Loucy (cell line): ENCODE results near the gene GRIP2.
A peak's percentile ranks its signal among the peaks of the same experiment; 100 is the strongest.

Experiments used
- H2AFZ ChIP-seq: fragments of 200-600 bp; sonication (generic); 2 replicates; pipeline ENCODE4 v1.6.0; 2016; ENCODE audit warnings: antibody characterized with exemption, mild to moderate bottlenecking, low read length, moderate library complexity
- H3F3A ChIP-seq: fragments of 200-600 bp; 2 replicates; pipeline ENCODE4 v1.6.0; 2016; ENCODE audit warnings: antibody characterized with exemption, low read depth, mild to moderate bottlenecking
- H3K27me3 ChIP-seq: fragments of 200-600 bp; sonication (generic); 2 replicates; pipeline ENCODE4 v1.6.1; 2014; ENCODE audit warnings: low read length, mild to moderate bottlenecking; ENCODE audit not compliant: insufficient read depth, poor library complexity, severe bottlenecking
- H3K36me3 ChIP-seq: fragments of 200-600 bp; sonication (generic); 2 replicates; pipeline ENCODE4 v1.6.1; 2016; ENCODE audit warnings: low read length; ENCODE audit not compliant: insufficient read depth
- H3K4me1 ChIP-seq: fragments of 200-600 bp; sonication (generic); 2 replicates; pipeline ENCODE4 v1.5.1; 2014; ENCODE audit warnings: low read length, mild to moderate bottlenecking; ENCODE audit not compliant: insufficient read depth, poor library complexity, severe bottlenecking
- H3K4me2 ChIP-seq: fragments of 200-600 bp; sonication (generic); 2 replicates; pipeline ENCODE4 v1.6.0; 2014; ENCODE audit warnings: antibody characterized with exemption, low read length, low read depth, mild to moderate bottlenecking; ENCODE audit not compliant: poor library complexity, severe bottlenecking
- H3K4me3 ChIP-seq: fragments of 200-600 bp; sonication (generic); 2 replicates; pipeline ENCODE4 v1.5.1; 2014; ENCODE audit warnings: low read length, mild to moderate bottlenecking, mixed read lengths; ENCODE audit not compliant: poor library complexity, severe bottlenecking
- H3K79me2 ChIP-seq: fragments of 200-600 bp; sonication (generic); 2 replicates; pipeline ENCODE4 v1.6.1; 2014; ENCODE audit warnings: low read length; ENCODE audit not compliant: insufficient read depth
- H3K9ac ChIP-seq: fragments of 200-600 bp; sonication (generic); 2 replicates; pipeline ENCODE4 v1.6.0; 2014; ENCODE audit warnings: mild to moderate bottlenecking, low read depth, low read length, moderate library complexity; ENCODE audit not compliant: poor library complexity, severe bottlenecking
- H3K9me2 ChIP-seq: fragments of 200-600 bp; sonication (generic); replicated peaks from 2 replicates; pipeline ENCODE4 v1.6.1; 2016; ENCODE audit warnings: low read depth, low read length, mixed read lengths
- H3K9me3 ChIP-seq: fragments of 200-600 bp; sonication (generic); 2 replicates; pipeline ENCODE4 v1.6.1; 2014; ENCODE audit warnings: mild to moderate bottlenecking, antibody characterized with exemption, low read length, low read depth; ENCODE audit not compliant: insufficient read depth
- H4K20me1 ChIP-seq: fragments of 200-600 bp; sonication (generic); 2 replicates; pipeline ENCODE4 v1.6.0; 2014; ENCODE audit warnings: antibody characterized with exemption, low read length, mild to moderate bottlenecking; ENCODE audit not compliant: insufficient read depth, poor library complexity, severe bottlenecking
- CTCF ChIP-seq: fragments of 200-600 bp; sonication (generic); conservative IDR thresholded peaks from 2 replicates; pipeline ENCODE4 v1.5.1; 2014; ENCODE audit warnings: mild to moderate bottlenecking, antibody characterized with exemption, low read length
- EZH2phosphoT487 ChIP-seq: fragments of 200-600 bp; IDR thresholded peaks from 2 replicates; pipeline ENCODE4 v1.6.1; 2018; ENCODE audit warnings: antibody characterized with exemption, mild to moderate bottlenecking, moderate library complexity, borderline replicate concordance

The GRIP2 gene

DNA sequence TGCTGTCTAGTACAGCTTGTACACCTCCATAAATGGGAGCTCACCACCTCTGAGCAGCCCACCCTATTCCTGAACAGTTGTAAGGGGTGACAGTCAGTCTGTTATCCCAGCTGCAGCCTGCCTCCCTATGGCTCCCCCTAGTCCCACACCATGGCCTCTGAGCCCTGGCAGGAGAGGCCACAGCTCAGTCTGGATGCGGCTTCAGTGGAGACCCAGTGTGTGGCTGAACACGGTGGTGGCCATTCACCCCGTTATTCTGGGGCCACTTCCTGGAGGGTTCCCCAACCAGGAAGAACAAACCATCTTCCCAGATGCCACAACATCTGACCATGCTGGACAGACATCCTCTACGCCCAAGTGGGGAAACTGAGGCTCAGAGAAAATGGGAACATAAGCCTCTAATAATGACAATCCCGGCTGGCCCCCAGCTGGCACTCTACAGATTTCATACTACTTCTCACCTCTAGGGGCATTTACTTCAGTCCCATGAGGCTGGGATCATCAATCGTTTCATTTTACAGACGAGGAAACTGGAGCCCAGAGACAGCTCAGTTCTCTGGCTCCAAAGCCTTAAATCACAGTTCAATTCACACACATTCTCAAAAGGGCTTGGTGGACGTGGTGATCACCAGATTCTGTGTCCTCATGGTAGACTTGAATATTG is 9.2 kb upstream of the GRIP2 start:
- H3K9ac ChIP-seq = no peak overlapping the region
- H2AFZ ChIP-seq = no peak overlapping the region
- no peaks in the 10 kb centered on the region for H3F3A ChIP-seq
- no peaks in the 10 kb centered on the region for H3K9me2 ChIP-seq
- peak; percentile 54 for TF ChIP-seq CTCF
- no peak for TF ChIP-seq EZH2phosphoT487
- H3K9me3 ChIP-seq = no peaks in the 10 kb centered on the region
- H3K4me2 ChIP-seq = no peak overlapping the region
- H3K36me3 ChIP-seq = no peaks in the 10 kb centered on the region
- H3K79me2 ChIP-seq = no peaks in the 10 kb centered on the region
- H3K27me3 ChIP-seq = no peaks in the 10 kb centered on the region
- no peaks in the 10 kb centered on the region for H4K20me1 ChIP-seq
- H3K4me1 ChIP-seq = no peaks in the 10 kb centered on the region
- H3K4me3 ChIP-seq = no peak overlapping the region

GRCh38 chr3:14548321-14548729 is 8.2 kb upstream of the GRIP2 start:
- Histone ChIP-seq H3F3A (no peaks in the 10 kb centered on the region), H3K4me2 (no peak overlapping the region), H3K9me2 (no peaks in the 10 kb centered on the region), H3K36me3 (no peaks in the 10 kb centered on the region), H2AFZ (no peak overlapping the region), H3K79me2 (no peaks in the 10 kb centered on the region), H3K9me3 (no peaks in the 10 kb centered on the region), H3K9ac (no peak overlapping the region), H4K20me1 (no peaks in the 10 kb centered on the region), H3K4me1 (no peaks in the 10 kb centered on the region), H3K4me3 (no peak overlapping the region), H3K27me3 (no peaks in the 10 kb centered on the region)
- no peak for TF ChIP-seq EZH2phosphoT487
- TF ChIP-seq CTCF = peak; percentile 76

DNA sequence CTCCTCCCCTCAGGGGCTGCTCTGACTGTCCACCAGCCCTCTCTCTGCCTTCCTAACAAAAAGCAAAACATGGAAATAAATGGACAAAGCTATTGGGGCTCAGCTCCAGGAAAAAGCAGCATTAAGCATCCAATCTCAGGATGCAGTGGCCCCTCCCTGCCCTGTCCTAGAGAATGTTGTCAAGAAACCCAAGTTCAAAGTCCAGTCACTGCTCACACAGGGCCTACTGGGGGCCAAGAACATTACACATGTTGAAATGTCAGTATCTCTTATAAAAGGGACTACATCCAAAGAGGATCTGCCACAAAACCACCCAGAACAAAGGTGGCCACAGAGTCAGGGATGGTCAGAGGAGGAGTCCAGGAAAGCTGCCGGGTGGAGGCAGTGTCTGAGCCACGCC is 7.6 kb upstream of the GRIP2 start:
- no peaks in the 10 kb centered on the region for H3K4me1 ChIP-seq
- TF ChIP-seq EZH2phosphoT487 (no peak), CTCF (no peak)
- H3K27me3 ChIP-seq = no peaks in the 10 kb centered on the region

More for the DNA sequence above, 7.6 kb upstream of the GRIP2 start:
- Histone ChIP-seq H4K20me1 (no peaks in the 10 kb centered on the region), H3K4me3 (no peak overlapping the region), H3K9ac (no peak overlapping the region), H3K79me2 (no peaks in the 10 kb centered on the region), H3K36me3 (no peaks in the 10 kb centered on the region), H3K9me2 (no peaks in the 10 kb centered on the region), H3K4me2 (no peak overlapping the region), H3F3A (no peaks in the 10 kb centered on the region), H3K9me3 (no peaks in the 10 kb centered on the region), H2AFZ (no peak overlapping the region)
